Right renal cortex interstitium (tissue), 3 donors: Measurements from ENCODE around the gene CRHR2. TPM values are rescaled to one million over a fixed set of nuclear protein-coding genes. Genes with fewer than 3 reads are reported as not detected.
"Not testable (repeated sequence)": the region's sequence is repeated elsewhere in the genome, so short reads cannot be mapped to it uniquely, and the experiment has no call there.

Source experiments
- DNase-seq, 3 donors: peaks; one replicate each; pipeline ENCODE4 v3.0.0-alpha.2; 2013; ENCODE audit warnings: low read depth in 3 of 3, low spot score in 2 of 3
- polyA plus RNA-seq, 3 donors: library from polyadenylated mRNA; unstranded; fragments of 120-200 nt; gene quantifications; one replicate each; pipeline ENCODE4 v1.2.1, GENCODE V29; 2013; ENCODE audit not compliant: insufficient read length in 3 of 3

Gene CRHR2
- polyA plus RNA-seq: under 1 TPM in 1 of 3 donors, not detected in 2; 0.24 TPM

- no peak for DNase-seq
Measured at GRCh38 chr7:30682212-30683083, at the start of gene CRHR2. CRHR2 (minus strand) TSS chr7:30682456; CDS start chr7:30682280, 176 bp downstream.

GRCh38 chr7:30731581-30731980, 49.3 kb upstream of the CRHR2 start:
- no peak for DNase-seq

GRCh38 chr7:30730996-30731395, 48.7 kb upstream of the CRHR2 start:
- DNase-seq: no peak

GRCh38 chr7:30730097-30730496, 47.8 kb upstream of the CRHR2 start:
- DNase-seq: no peak

- no peak for DNase-seq
Measured at GRCh38 chr7:30729642-30730041, 47.4 kb upstream of the CRHR2 start.

- no peak for DNase-seq
Measured at GRCh38 chr7:30728591-30729100, 46.4 kb upstream of the CRHR2 start.

GRCh38 chr7:30727061-30727945, 45.0 kb upstream of the CRHR2 start:
- DNase-seq: no peak

- no peak for DNase-seq
Measured at GRCh38 chr7:30726296-30727006, 44.2 kb upstream of the CRHR2 start.

- DNase-seq: no peak
Measured at GRCh38 chr7:30723776-30724175, 41.5 kb upstream of the CRHR2 start.

- no peak for DNase-seq
Measured at GRCh38 chr7:30722671-30723070, 40.4 kb upstream of the CRHR2 start.

- DNase-seq: no peak
Measured at GRCh38 chr7:30722187-30722586, 39.9 kb upstream of the CRHR2 start.

GRCh38 chr7:30721211-30721610, 39.0 kb upstream of the CRHR2 start:
- DNase-seq: no peak

- DNase-seq: not testable (repeated sequence)
Measured at GRCh38 chr7:30719434-30719833, 37.2 kb upstream of the CRHR2 start.

GRCh38 chr7:30717181-30717580, 34.9 kb upstream of the CRHR2 start:
- DNase-seq: no peak

- DNase-seq: no peak
Measured at GRCh38 chr7:30714129-30714528, 31.9 kb upstream of the CRHR2 start.

- DNase-seq: no peak
Measured at GRCh38 chr7:30713392-30713791, 31.1 kb upstream of the CRHR2 start.

- DNase-seq: no peak
Measured at GRCh38 chr7:30710669-30711068, 28.4 kb upstream of the CRHR2 start.

GRCh38 chr7:30709549-30709948, 27.3 kb upstream of the CRHR2 start:
- DNase-seq: no peak

- DNase-seq: no peak
Measured at GRCh38 chr7:30708983-30709382, 26.7 kb upstream of the CRHR2 start.

- no peak for DNase-seq
Measured at GRCh38 chr7:30708412-30708811, 26.2 kb upstream of the CRHR2 start.
